Kidney (tissue), 22 donors: ENCODE results near the gene IL17RE. TPM values are rescaled to one million over a fixed set of nuclear protein-coding genes. Genes with fewer than 3 reads are reported as not detected.
"Not testable (repeated sequence)": the region's sequence is repeated elsewhere in the genome, so short reads cannot be mapped to it uniquely, and the experiment has no call there.

Experiments used
- DNase-seq, 5 donors: peaks; one replicate each; pipeline ENCODE4 v3.0.0-alpha.2; 2013 to 2020
- FAIRE-seq: peaks from 2 replicates; lab custom pipeline; 2012; peaks lifted over from hg19 to GRCh38; lab: Jason Lieb, UNC
- H3K27ac ChIP-seq, 2 donors: one replicate each; pipeline ENCODE4 v1.7.0; 2013; ENCODE audit warnings: low read depth in 2 of 2, low read length in 2 of 2, inconsistent platforms in 1 of 2
- H3K27me3 ChIP-seq: one replicate; pipeline ENCODE4 v1.7.1; 2013; ENCODE audit warnings: low read length, inconsistent platforms; ENCODE audit not compliant: control insufficient read depth, insufficient read depth
- H3K36me3 ChIP-seq, 3 donors: one replicate each; pipeline versions ENCODE4 v1.7.0 to v1.7.1; 2013; ENCODE audit warnings: low read length in 3 of 3, control low read depth in 1 of 3, inconsistent platforms in 1 of 3; ENCODE audit not compliant: insufficient read depth in 3 of 3, control insufficient read depth in 2 of 3
- H3K4me1 ChIP-seq, 3 donors: one replicate each; pipeline versions ENCODE4 v1.7.0 to v1.7.1; 2013; ENCODE audit warnings: low read length in 3 of 3, inconsistent platforms in 1 of 3, low read depth in 1 of 3; ENCODE audit not compliant: control insufficient read depth in 2 of 3, insufficient read depth in 2 of 3
- H3K4me3 ChIP-seq, 3 donors: one replicate each; pipeline versions ENCODE4 v1.7.0 to v1.8.1; 2013; ENCODE audit warnings: low read length in 3 of 3, control low read depth in 1 of 3, inconsistent platforms in 1 of 3
- H3K9ac ChIP-seq, 3 donors: one replicate each; pipeline versions ENCODE4 v1.7.0 to v1.7.1; 2013; ENCODE audit warnings: low read length in 3 of 3, control low read depth in 1 of 3, inconsistent platforms in 1 of 3
- H3K9me3 ChIP-seq, 3 donors: one replicate each; pipeline versions ENCODE4 v1.7.0 to v1.7.1; 2013; ENCODE audit warnings: low read length in 3 of 3, control low read depth in 1 of 3, inconsistent platforms in 1 of 3; ENCODE audit not compliant: control insufficient read depth in 2 of 3, insufficient read depth in 1 of 3
- intact Hi-C: fragments of 100-400 bp; cut with DNase I; formaldehyde crosslinking; loops from one replicate; pipeline ENCODE4 v1.11.1; 2022
- long read RNA-seq, 10 donors: library from polyadenylated mRNA in 1 of 10; unstranded in 1 of 10; transcript quantifications; one replicate each; pipeline ENCODE4 v2.0.0 and lab custom pipeline, GENCODE V29; 2021 to 2026
- polyA plus RNA-seq: library from polyadenylated mRNA; stranded (reverse); fragments of 350-450 nt; fragmentation: Illumina TruSeq; extraction: RNeasy Lipid Tissue Mini Kit (QIAGEN cat#74804); gene quantifications from one replicate; pipeline ENCODE4 v1.2.3, GENCODE V29; 2014; ENCODE audit warnings: low read depth, low replicate concordance; ENCODE audit not compliant: insufficient read depth
- total RNA-seq: library from RNA; stranded (reverse); fragmentation: NEBNext Ultra II Directional; extraction: Animal tissue kit (Norgen Biotek cat#: 25700); gene quantifications from one replicate; pipeline ENCODE4 v1.2.1, GENCODE V29; 2021
- TF ChIP-seq, protein P1 (sequence below): IDR thresholded peaks from 3 replicates; pipeline ENCODE4 v1.5.1; 2012; ENCODE audit warnings: mild to moderate bottlenecking, moderate library complexity, borderline replicate concordance; ENCODE audit not compliant: insufficient read depth; ENCODE audit errors: extremely low read depth
- donor health status: control.
- donor health status: control.
- donor health status: control.
- donor health status: control.
- donor health status: control.
- donor health status: DM: yes; HTN: yes; CAD: no.
- donor health status: Normal renal cell carcinoma (clear cell type).

Gene IL17RE, protein sequence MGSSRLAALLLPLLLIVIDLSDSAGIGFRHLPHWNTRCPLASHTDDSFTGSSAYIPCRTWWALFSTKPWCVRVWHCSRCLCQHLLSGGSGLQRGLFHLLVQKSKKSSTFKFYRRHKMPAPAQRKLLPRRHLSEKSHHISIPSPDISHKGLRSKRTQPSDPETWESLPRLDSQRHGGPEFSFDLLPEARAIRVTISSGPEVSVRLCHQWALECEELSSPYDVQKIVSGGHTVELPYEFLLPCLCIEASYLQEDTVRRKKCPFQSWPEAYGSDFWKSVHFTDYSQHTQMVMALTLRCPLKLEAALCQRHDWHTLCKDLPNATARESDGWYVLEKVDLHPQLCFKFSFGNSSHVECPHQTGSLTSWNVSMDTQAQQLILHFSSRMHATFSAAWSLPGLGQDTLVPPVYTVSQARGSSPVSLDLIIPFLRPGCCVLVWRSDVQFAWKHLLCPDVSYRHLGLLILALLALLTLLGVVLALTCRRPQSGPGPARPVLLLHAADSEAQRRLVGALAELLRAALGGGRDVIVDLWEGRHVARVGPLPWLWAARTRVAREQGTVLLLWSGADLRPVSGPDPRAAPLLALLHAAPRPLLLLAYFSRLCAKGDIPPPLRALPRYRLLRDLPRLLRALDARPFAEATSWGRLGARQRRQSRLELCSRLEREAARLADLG
- total RNA-seq (8.5 TPM), polyA plus RNA-seq (7.5 TPM)
- long read RNA-seq, donor 1, partial matches to known transcripts: 7 of 7 reads
- long read RNA-seq, donor 1, other reads (novel, unspliced or antisense): 0 of 7 reads
- long read RNA-seq, donor 2: 0 reads
- long read RNA-seq, donor 3, partial matches to known transcripts: 10 of 10 reads
- long read RNA-seq, donor 3, other reads (novel, unspliced or antisense): 0 of 10 reads
- long read RNA-seq, donor 4: 0 reads
- long read RNA-seq, donor 5: 0 reads
- long read RNA-seq, donor 6, partial matches to known transcripts: 10 of 10 reads
- long read RNA-seq, donor 6, other reads (novel, unspliced or antisense): 0 of 10 reads
- long read RNA-seq, donor 7, partial matches to known transcripts: 1 of 3 reads
- long read RNA-seq, donor 7, other reads (novel, unspliced or antisense): 2 of 3 reads
- long read RNA-seq, donor 8, partial matches to known transcripts: 7 of 7 reads
- long read RNA-seq, donor 8, other reads (novel, unspliced or antisense): 0 of 7 reads
- long read RNA-seq, donor 9: 0 reads
- long read RNA-seq, donor 10, partial matches to known transcripts: 9 of 9 reads
- long read RNA-seq, donor 10, other reads (novel, unspliced or antisense): 0 of 9 reads

GRCh38 chr3:9902372-9903237 is at the start of gene IL17RE:
IL17RE (plus strand) TSS chr3:9902848; CDS start chr3:9902933, 85 bp downstream.
- peak within 1 kb of the TSS; percentile 17 to 65 (median 64) for H3K4me3 ChIP-seq
- FAIRE-seq: no peak

GRCh38 chr3:9854291-9854940 is 48.2 kb upstream of the IL17RE start:
- H3K4me1 ChIP-seq, DNase-seq, H3K36me3 ChIP-seq, intact Hi-C loops, H3K27ac ChIP-seq, FAIRE-seq, H3K4me3 ChIP-seq, H3K9ac ChIP-seq, H3K9me3 ChIP-seq, H3K27me3 ChIP-seq: not testable (repeated sequence)

More at GRCh38 chr3:9902372-9903237, at the start of gene IL17RE:
- TF ChIP-seq, protein P1, sequence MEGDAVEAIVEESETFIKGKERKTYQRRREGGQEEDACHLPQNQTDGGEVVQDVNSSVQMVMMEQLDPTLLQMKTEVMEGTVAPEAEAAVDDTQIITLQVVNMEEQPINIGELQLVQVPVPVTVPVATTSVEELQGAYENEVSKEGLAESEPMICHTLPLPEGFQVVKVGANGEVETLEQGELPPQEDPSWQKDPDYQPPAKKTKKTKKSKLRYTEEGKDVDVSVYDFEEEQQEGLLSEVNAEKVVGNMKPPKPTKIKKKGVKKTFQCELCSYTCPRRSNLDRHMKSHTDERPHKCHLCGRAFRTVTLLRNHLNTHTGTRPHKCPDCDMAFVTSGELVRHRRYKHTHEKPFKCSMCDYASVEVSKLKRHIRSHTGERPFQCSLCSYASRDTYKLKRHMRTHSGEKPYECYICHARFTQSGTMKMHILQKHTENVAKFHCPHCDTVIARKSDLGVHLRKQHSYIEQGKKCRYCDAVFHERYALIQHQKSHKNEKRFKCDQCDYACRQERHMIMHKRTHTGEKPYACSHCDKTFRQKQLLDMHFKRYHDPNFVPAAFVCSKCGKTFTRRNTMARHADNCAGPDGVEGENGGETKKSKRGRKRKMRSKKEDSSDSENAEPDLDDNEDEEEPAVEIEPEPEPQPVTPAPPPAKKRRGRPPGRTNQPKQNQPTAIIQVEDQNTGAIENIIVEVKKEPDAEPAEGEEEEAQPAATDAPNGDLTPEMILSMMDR: no peak
- Histone ChIP-seq H3K27ac (peak within 1 kb of the TSS; percentile 7 to 77), H3K4me1 (peaks cover 4 to 34% (median 18%) of the 10 kb centered on the region in 3 donors), H3K27me3 (no peaks in the 10 kb centered on the region), H3K9me3 (no peaks in the 10 kb centered on the region), H3K9ac (peak within 1 kb of the TSS in 2 of 3 donors; percentile 55 to 81), H3K36me3 (no peaks in the 10 kb centered on the region)
- peak in 4 of 5 donors; percentile 27 to 81 (median 29) for DNase-seq
- intact Hi-C loops: no loop called here

DNA sequence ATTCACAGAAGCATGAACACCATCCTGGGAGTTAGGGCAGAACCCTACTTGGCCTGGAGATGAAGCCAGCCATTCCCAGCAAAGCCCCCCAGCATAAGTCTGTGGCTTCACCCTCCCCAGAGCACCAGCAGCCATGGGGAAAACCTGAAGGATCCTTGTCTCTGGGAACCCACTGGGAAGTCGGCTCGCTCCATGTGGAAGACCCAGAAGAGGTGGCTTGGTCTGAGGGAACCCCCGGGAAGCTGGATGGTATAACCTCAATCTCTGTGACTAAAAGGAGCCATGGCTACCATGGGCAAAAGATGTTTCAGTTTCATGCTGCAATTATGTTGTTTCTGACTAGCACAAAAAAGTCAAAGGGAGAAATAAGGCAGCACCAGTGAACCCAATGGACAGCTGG is 47.1 kb upstream of the IL17RE start:
- Histone ChIP-seq H3K4me1 (no peaks in the 10 kb centered on the region), H3K9ac (no peak overlapping the region), H3K9me3 (no peaks in the 10 kb centered on the region), H3K27ac (no peak overlapping the region), H3K4me3 (no peak overlapping the region), H3K27me3 (no peaks in the 10 kb centered on the region), H3K36me3 (no peaks in the 10 kb centered on the region)
- DNase-seq: no peak
- intact Hi-C loops: no loop called here
- FAIRE-seq: no peak
- TF ChIP-seq, protein P1: no peak
